HepG2 (cell line): Measurements from ENCODE around the gene C19orf38. TPM values are rescaled to one million over a fixed set of nuclear protein-coding genes. Genes with fewer than 3 reads are reported as not detected.

Source experiments
- CEBPZ ChIP-seq: IDR thresholded peaks from 2 replicates; pipeline ENCODE4 v1.6.1; 2012; ENCODE audit warnings: low read length, improper control_type of control experiment
- FLYWCH1 ChIP-seq: sonication (generic); formaldehyde crosslinking; IDR thresholded peaks from 2 replicates; pipeline ENCODE4 v1.8.1; 2023; ENCODE audit warnings: mild to moderate bottlenecking, missing genetic modification reagents
- MAF1 ChIP-seq: sonication (generic); formaldehyde crosslinking; IDR thresholded peaks from 2 replicates; pipeline ENCODE4 v1.5.0; 2020; ENCODE audit warnings: missing genetic modification reagents, borderline replicate concordance
- NFAT5 ChIP-seq: sonication (generic); formaldehyde crosslinking; IDR thresholded peaks from 2 replicates; pipeline ENCODE4 v1.4.0; 2020; ENCODE audit warnings: missing genetic modification reagents
- NFKB2 ChIP-seq: sonication (generic); formaldehyde crosslinking; IDR thresholded peaks from 2 replicates; pipeline ENCODE4 v1.4.0; 2020; ENCODE audit warnings: missing genetic modification reagents, borderline replicate concordance
- REXO4 ChIP-seq: sonication (generic); formaldehyde crosslinking; IDR thresholded peaks from 2 replicates; pipeline ENCODE4 v1.8.0; 2022; ENCODE audit warnings: missing genetic modification reagents, mild to moderate bottlenecking, borderline replicate concordance
- STAT6 ChIP-seq: sonication (generic); formaldehyde crosslinking; IDR thresholded peaks from 2 replicates; pipeline ENCODE4 v1.4.0; 2020; ENCODE audit warnings: missing genetic modification reagents, mild to moderate bottlenecking, borderline replicate concordance
- TCF7 ChIP-seq: sonication (generic); IDR thresholded peaks from 2 replicates; pipeline ENCODE4 v1.6.1; 2016; ENCODE audit warnings: antibody characterized with exemption, low read depth
- ZBTB14 ChIP-seq: sonication (generic); formaldehyde crosslinking; IDR thresholded peaks from 2 replicates; pipeline ENCODE4 v1.4.0; 2020; ENCODE audit warnings: missing genetic modification reagents
- ZMAT3 ChIP-seq: sonication (generic); formaldehyde crosslinking; conservative IDR thresholded peaks from 2 replicates; pipeline ENCODE4 v1.7.0; 2021; ENCODE audit warnings: missing genetic modification reagents
- ZNF34 ChIP-seq: sonication (generic); formaldehyde crosslinking; IDR thresholded peaks from 2 replicates; pipeline ENCODE4 v1.4.0; 2020; ENCODE audit warnings: mild to moderate bottlenecking, missing genetic modification reagents, borderline replicate concordance
- ZNF589 ChIP-seq: sonication (generic); formaldehyde crosslinking; conservative IDR thresholded peaks from 2 replicates; pipeline ENCODE4 v1.8.0; 2022; ENCODE audit warnings: mild to moderate bottlenecking, moderate library complexity, missing genetic modification reagents
- ZNF777 ChIP-seq: sonication (generic); formaldehyde crosslinking; IDR thresholded peaks from 2 replicates; pipeline ENCODE4 v1.4.0; 2020; ENCODE audit warnings: missing genetic modification reagents
- ZSCAN9 ChIP-seq: IDR thresholded peaks from 2 replicates; pipeline ENCODE4 v1.6.1; 2016; ENCODE audit warnings: borderline replicate concordance
- polyA plus RNA-seq, 8 experiments: library from polyadenylated mRNA; depleted of rRNA in 3 of 8; stranded (reverse) in 7 of 8; unstranded in 1 of 8; fragments of >200 nt; fragmentation: Illumina TruSeq in 4 of 8; extraction: Trizol in 4 of 8; gene quantifications; 2 replicates each; pipeline versions ENCODE4 v1.2.1 to v1.2.3, GENCODE V29; 2011 to 2016; ENCODE audit warnings: low read depth in 4 of 8, missing spikeins in 1 of 8, mixed read lengths in 1 of 8; ENCODE audit not compliant: insufficient read depth in 1 of 8
- total RNA-seq, 5 experiments: library from RNA; depleted of rRNA; stranded (reverse); fragments of >200 nt; fragmentation: Illumina TruSeq; extraction: Trizol; gene quantifications; 2 replicates each; pipeline ENCODE4 v1.2.3, GENCODE V29; 2016; ENCODE audit warnings: low read depth in 1 of 5

The C19orf38 gene
- total and polyA plus RNA-seq, 2 of the 13 experiments (the other 11 are each of a cell fraction or from before 2014, with no cell fraction given): 0.11 TPM; not detected in 1

- TF ChIP-seq MAF1 (no peak), STAT6 (CRISPR knock-in tag) (0 out of 2 replicates have a peak, but pooled peaks have one; percentile 88), ZNF777 (CRISPR knock-in tag) (0 out of 2 replicates have a peak, but pooled peaks have one; percentile 4), NFAT5 (CRISPR knock-in tag) (peak; percentile 65; the same call in 1 of the 2 replicates), ZNF34 (CRISPR knock-in tag) (no peak), FLYWCH1 (peak; percentile 82; the same call in 1 of the 2 replicates), REXO4 (CRISPR knock-in tag) (peak; percentile 44; the same call in 1 of the 2 replicates), ZSCAN9 (CRISPR knock-in tag) (peak; percentile 31; the same call in 1 of the 2 replicates), ZMAT3 (CRISPR knock-in tag) (peak; percentile 65), ZNF589 (CRISPR knock-in tag) (no peak), ZBTB14 (0 out of 2 replicates have a peak, but pooled peaks have one; percentile 10), NFKB2 (CRISPR knock-in tag) (peak; percentile 65; the same call in 1 of the 2 replicates), CEBPZ (no peak), TCF7 (no peak)
Observed at GRCh38 chr19:10836479-10837330, 11.5 kb upstream of the C19orf38 start (continued).
